NCI-H2196 treated with DMSO at 0.1 percent for 48 hours (cell line): Measurements from ENCODE around the gene LARGE1.

Experiments
- DNase-seq: peaks from one replicate; lab custom pipeline; 2025; ENCODE audit not compliant: unreplicated experiment; lab: John Stamatoyannopoulos, UW

LARGE1 gene

DNA sequence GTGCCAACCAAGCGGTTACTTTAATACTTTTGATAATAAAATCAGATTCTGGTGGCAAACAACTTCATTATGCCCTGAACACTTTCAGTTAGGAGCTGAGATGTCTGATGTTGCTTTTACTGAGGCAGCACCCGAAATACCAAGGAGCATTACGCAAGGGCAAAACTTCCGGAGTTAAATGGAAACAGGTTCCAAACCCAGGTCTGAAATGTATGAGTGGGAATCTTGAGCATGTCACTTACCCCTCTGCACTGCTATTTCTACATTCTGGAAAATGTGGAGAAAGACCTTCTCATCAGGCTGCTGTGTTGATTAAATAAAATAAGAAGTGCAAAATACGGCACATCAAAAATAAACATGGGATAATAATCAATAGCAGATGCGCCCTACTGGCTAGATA lies 315.1 kb downstream of the LARGE1 start:
- no peak for DNase-seq

DNA sequence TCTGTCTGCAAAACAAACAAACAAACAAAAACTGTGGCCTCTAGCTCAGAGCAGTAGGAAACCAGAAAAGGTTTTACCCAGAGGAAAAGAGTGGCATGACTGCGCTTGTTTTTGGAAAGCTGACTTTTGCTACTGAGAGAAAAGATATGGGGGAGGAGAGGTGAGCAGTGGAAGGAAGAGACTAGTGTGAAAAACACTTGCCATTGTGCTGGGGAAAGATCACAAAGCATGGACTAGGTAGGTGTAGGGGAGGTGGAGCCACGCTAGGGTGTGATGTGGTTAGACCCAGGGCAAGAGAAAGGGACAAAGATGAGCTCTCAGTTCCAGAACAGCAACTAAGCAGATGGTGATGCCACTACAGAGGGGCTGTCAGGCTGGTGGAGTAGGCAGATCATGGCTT lies 319.2 kb downstream of the LARGE1 start:
- no peak for DNase-seq

DNA sequence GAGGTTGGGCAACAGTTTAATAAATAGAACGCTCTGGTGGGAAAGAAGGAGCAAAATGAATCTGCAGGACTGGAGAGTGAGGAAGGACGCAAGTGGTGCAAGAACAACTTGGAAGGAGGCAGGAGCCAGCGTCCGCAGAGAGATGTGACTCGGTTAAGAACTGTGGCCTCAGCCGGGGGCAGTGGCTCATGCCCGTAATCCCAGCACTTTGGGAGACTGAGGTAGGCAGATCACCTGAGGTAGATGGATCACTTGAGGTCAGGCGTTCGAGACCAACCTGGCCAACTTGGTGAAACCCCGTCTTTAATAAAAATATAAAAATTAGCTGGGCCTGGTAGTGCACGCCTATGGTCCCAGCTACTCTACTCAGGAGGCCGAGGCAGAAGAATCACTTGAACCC lies 319.7 kb downstream of the LARGE1 start:
- DNase-seq: no peak

- no peak for DNase-seq
These were observed 320.2 kb downstream of the LARGE1 start for GRCh38 chr22:33600113-33600512.

GRCh38 chr22:33599596-33599995 lies 320.7 kb downstream of the LARGE1 start:
- no peak for DNase-seq

DNA sequence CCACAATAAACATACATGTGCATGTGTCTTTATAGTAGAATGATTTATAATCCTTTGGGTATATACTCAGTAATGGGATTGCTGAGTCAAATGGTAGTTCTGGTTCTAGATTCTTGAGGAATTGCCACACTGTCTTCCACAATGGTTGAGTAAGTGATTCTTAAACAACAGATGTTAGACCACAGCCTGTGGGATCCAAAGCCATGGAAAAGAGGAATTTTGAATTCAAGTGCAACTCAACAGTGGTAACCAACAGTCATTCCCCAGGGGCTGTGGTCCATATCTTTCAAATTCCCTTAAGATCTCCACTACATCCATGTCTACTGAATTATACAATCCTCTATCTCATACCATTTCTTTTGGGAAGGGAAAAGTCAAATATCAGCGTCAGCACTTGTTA lies 321.5 kb downstream of the LARGE1 start:
- DNase-seq: no peak

DNA sequence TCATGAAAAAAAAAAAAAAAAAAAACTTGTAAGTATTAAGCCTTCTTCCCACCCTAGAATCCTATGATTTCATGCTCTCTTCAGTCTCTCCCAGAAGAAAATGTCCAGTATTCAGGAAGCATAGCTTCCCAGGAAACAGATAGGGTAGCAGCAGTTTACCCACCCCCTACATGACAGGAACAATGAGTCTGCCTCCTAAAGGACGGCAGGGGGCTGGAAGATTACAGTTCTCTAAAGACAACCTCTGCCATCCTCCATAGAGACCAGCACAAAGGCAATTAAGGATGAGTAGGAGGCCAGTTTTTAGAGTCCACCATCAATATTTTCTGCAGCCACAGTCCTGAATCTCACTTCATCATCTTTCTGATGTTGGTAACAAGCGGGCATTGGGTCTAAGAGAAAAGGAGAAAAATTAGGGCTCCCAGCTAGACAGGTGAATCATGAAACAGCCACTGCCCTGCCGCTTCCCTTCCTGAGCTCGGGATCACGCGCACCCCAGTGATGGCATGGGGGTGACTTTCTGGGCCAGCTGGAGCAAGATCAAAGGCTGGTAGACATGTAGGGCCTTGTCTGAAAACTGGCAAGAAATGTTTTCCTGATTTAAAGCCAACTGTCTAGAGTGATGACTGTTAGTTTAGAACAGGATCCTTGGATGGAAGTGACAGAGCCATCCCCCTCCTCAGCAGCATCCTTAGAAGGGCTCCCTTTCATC lies 322.8 kb downstream of the LARGE1 start:
- DNase-seq: no peak

- DNase-seq: no peak
These were observed 326.5 kb downstream of the LARGE1 start for GRCh38 chr22:33593818-33594217.

DNA sequence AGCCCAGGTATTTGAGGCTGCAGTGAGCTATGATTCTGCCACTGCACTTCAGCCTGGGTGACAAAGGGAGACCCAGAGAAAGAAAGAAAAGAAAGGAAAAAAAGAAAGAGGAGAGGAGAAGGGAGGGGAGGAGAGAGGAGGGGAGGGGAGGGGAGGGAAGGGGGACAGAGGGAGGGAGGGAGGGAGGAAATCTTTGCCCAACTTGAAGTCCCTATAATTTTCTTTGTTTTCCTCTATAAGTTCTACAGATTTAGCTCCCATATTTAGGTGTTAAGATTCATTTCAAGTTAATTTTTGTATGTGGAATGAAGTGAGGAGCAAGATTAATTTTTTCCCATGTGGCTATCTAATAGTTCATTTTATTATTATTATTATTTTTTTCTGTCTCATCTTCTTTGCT lies 328.3 kb downstream of the LARGE1 start:
- DNase-seq: no peak

- no peak for DNase-seq
These were observed 331.0 kb downstream of the LARGE1 start for GRCh38 chr22:33589297-33589696.

GRCh38 chr22:33588860-33589259 lies 331.4 kb downstream of the LARGE1 start:
- no peak for DNase-seq

GRCh38 chr22:33584152-33584551 lies 336.1 kb downstream of the LARGE1 start:
- DNase-seq: no peak

- no peak for DNase-seq
These were observed 337.4 kb downstream of the LARGE1 start for GRCh38 chr22:33582822-33583400.

GRCh38 chr22:33580310-33580709 lies 340.0 kb downstream of the LARGE1 start:
- DNase-seq: no peak

GRCh38 chr22:33579448-33580093 lies 340.7 kb downstream of the LARGE1 start:
- DNase-seq: no peak

DNA sequence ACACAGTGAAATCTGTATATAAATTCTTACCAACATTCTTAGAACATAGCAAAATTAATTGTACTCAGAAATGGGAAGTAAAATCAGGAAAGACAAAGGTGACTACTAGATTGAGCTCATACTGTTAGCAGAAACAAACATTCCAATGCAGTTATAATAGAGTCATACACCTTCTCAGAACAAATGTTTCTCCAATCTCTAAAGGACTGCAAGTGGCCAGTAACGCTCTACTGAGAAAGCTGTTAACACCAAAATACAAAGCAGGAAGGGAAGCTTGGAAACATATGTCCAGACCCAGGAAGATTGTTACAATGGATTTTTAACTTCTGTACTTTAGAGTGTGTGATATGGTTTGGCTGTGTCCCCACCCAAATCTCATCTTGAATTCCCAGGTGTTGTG lies 341.5 kb downstream of the LARGE1 start:
- DNase-seq: no peak

GRCh38 chr22:33577862-33578411 lies 342.3 kb downstream of the LARGE1 start:
- no peak for DNase-seq

- no peak for DNase-seq
These were observed 344.1 kb downstream of the LARGE1 start for GRCh38 chr22:33576205-33576604.

GRCh38 chr22:33575771-33576170 lies 344.5 kb downstream of the LARGE1 start:
- DNase-seq: no peak

GRCh38 chr22:33575041-33575440 lies 345.2 kb downstream of the LARGE1 start:
- DNase-seq: no peak

- no peak for DNase-seq
These were observed 346.8 kb downstream of the LARGE1 start for GRCh38 chr22:33573479-33573878.

- DNase-seq: no peak
These were observed 348.2 kb downstream of the LARGE1 start for GRCh38 chr22:33572086-33572485.
